K562 (cell line): Measurements from ENCODE around the gene TSR3. TPM values are rescaled to one million over a fixed set of nuclear protein-coding genes. Genes with fewer than 3 reads are reported as not detected.

Source experiments
- BHLHE40 ChIP-seq: IDR thresholded peaks from 2 replicates; pipeline ENCODE4 v1.6.1; 2011; ENCODE audit warnings: low read length, improper control_type of control experiment
- BRCA1 ChIP-seq, 2 experiments: fragments of 450-650 bp in 1 of 2; sonication (generic) in 1 of 2; formaldehyde crosslinking in 1 of 2; IDR thresholded peaks; 2 replicates each; pipeline versions ENCODE4 v1.5.0 to v1.6.1; 2017 to 2020; ENCODE audit warnings: mild to moderate bottlenecking in 1 of 2, missing genetic modification reagents in 1 of 2
- CC2D1A ChIP-seq: fragments of 450-650 bp; IDR thresholded peaks from 2 replicates; pipeline ENCODE4 v1.6.1; 2017; ENCODE audit warnings: mild to moderate bottlenecking
- CSDE1 ChIP-seq, 2 experiments: fragments of 450-650 bp; IDR thresholded peaks; 2 replicates each; pipeline ENCODE4 v1.6.1; 2016; ENCODE audit warnings: mild to moderate bottlenecking in 1 of 2
- GABPB2 ChIP-seq: fragments of 250-450 bp; sonication (Bioruptor Pico); conservative IDR thresholded peaks from 2 replicates; pipeline ENCODE4 v1.5.1; 2021; ENCODE audit warnings: mild to moderate bottlenecking
- MXI1 ChIP-seq: IDR thresholded peaks from 2 replicates; pipeline ENCODE4 v1.6.1; 2011; ENCODE audit warnings: low read depth, mild to moderate bottlenecking, improper control_type of control experiment, low read length
- POLR3A ChIP-seq: IDR thresholded peaks from 2 replicates; pipeline ENCODE4 v1.6.1; 2011; ENCODE audit warnings: borderline replicate concordance, mild to moderate bottlenecking, moderate library complexity; ENCODE audit not compliant: insufficient read length, insufficient read depth; ENCODE audit errors: extremely low read depth
- RBM14 ChIP-seq: fragments of 200-400 bp; formaldehyde crosslinking; IDR thresholded peaks from 2 replicates; pipeline ENCODE4 v1.6.1; 2018; ENCODE audit warnings: low read depth, mild to moderate bottlenecking, low read length, moderate library complexity, borderline replicate concordance; ENCODE audit not compliant: insufficient read depth
- RHOXF2B ChIP-seq: fragments of 250-450 bp; sonication (Bioruptor Pico); conservative IDR thresholded peaks from 2 replicates; pipeline ENCODE4 v1.5.1; 2021
- SMAD2 ChIP-seq: fragments of 150-350 bp; IDR thresholded peaks from 2 replicates; pipeline ENCODE4 v1.6.1; 2014; ENCODE audit warnings: low read depth, mild to moderate bottlenecking, low read length
- SNRNP70 ChIP-seq: fragments of 200-400 bp; formaldehyde crosslinking; optimal IDR thresholded peaks from 2 replicates; pipeline ENCODE3; 2017; ENCODE audit warnings: low read depth, low read length
- SPI1 ChIP-seq: IDR thresholded peaks from 2 replicates; pipeline ENCODE4 v1.6.1; 2011; ENCODE audit warnings: low read depth, low read length, control low read depth, borderline replicate concordance
- U2AF2 ChIP-seq: fragments of 200-400 bp; formaldehyde crosslinking; optimal IDR thresholded peaks from 2 replicates; pipeline ENCODE3; 2017; ENCODE audit warnings: low read depth, mild to moderate bottlenecking, low read length
- XRCC3 ChIP-seq: fragments of 450-650 bp; IDR thresholded peaks from 2 replicates; pipeline ENCODE4 v1.6.1; 2017; ENCODE audit warnings: mild to moderate bottlenecking, moderate library complexity
- ZNF146 ChIP-seq: IDR thresholded peaks from one replicate; pipeline ENCODE4 v1.6.1; 2018; ENCODE audit warnings: missing compliant biosample characterization; ENCODE audit not compliant: unreplicated experiment
- ZNF282 ChIP-seq: sonication (generic); formaldehyde crosslinking; IDR thresholded peaks from 2 replicates; pipeline ENCODE4 v1.8.1; 2023; ENCODE audit warnings: missing genetic modification reagents
- ZNF324 ChIP-seq: fragments of 250-450 bp; sonication (Bioruptor Pico); IDR thresholded peaks from 2 replicates; pipeline ENCODE4 v1.4.0; 2020; ENCODE audit warnings: mild to moderate bottlenecking
- ZNF583 ChIP-seq: fragments of 250-450 bp; sonication (Bioruptor Pico); IDR thresholded peaks from 2 replicates; pipeline ENCODE4 v1.4.0; 2020
- ZNF79 ChIP-seq: fragments of 250-450 bp; sonication (Bioruptor Pico); IDR thresholded peaks from 2 replicates; pipeline ENCODE4 v1.4.0; 2020; ENCODE audit warnings: low read depth, mild to moderate bottlenecking, moderate library complexity
- polyA plus RNA-seq, 8 experiments: library from polyadenylated mRNA; depleted of rRNA in 4 of 8; stranded (reverse) in 5 of 8; unstranded in 3 of 8; fragments of >200 nt; fragmentation: Nextera tagmentation in 2 of 8; fragmentation: Illumina TruSeq in 1 of 8; extraction: Ambion mirVana in 2 of 8; extraction: Trizol in 1 of 8; gene quantifications; 2 replicates each; pipeline versions ENCODE4 v1.2.1 to v1.2.3, GENCODE V29; 2011 to 2014; ENCODE audit warnings: inconsistent platforms in 1 of 8, missing spikeins in 1 of 8
- total RNA-seq, 7 experiments: library from RNA; depleted of rRNA in 6 of 7; stranded (reverse); fragments of >200 nt in 6 of 7; fragmentation: Illumina TruSeq in 2 of 7; extraction: Trizol in 2 of 7; gene quantifications; 2 replicates each; pipeline versions ENCODE4 v1.2.1 to v1.2.3, GENCODE V29; 2011 to 2021; ENCODE audit warnings: low replicate concordance in 1 of 7
- TF ChIP-seq, protein P1 (sequence below): fragments of 450-650 bp; formaldehyde crosslinking; IDR thresholded peaks from 2 replicates; pipeline ENCODE4 v1.4.0; 2020; ENCODE audit warnings: mild to moderate bottlenecking
- TF ChIP-seq, protein P2 (sequence below), 3 experiments: IDR thresholded peaks in 2 of 3; conservative IDR thresholded peaks in 1 of 3; 2 replicates each; pipeline ENCODE4 v1.5.1; 2011 to 2012; ENCODE audit warnings: low read length in 3 of 3, mild to moderate bottlenecking in 3 of 3, control low read depth in 2 of 3, improper control_type of control experiment in 1 of 3, inconsistent platforms in 1 of 3, low read depth in 1 of 3, mixed read lengths in 1 of 3, moderate library complexity in 1 of 3; ENCODE audit not compliant: insufficient read depth in 2 of 3
- TF ChIP-seq, protein P3 (sequence below), 2 experiments: IDR thresholded peaks; 2 replicates each; pipeline ENCODE4 v1.6.1; 2011; ENCODE audit warnings: borderline replicate concordance in 1 of 2, control low read depth in 1 of 2, low read depth in 1 of 2, low read length in 1 of 2, mild to moderate bottlenecking in 1 of 2, mixed read lengths in 1 of 2, moderate library complexity in 1 of 2; ENCODE audit not compliant: insufficient read depth in 1 of 2, insufficient read length in 1 of 2, poor library complexity in 1 of 2, severe bottlenecking in 1 of 2; ENCODE audit errors: extremely low read depth in 1 of 2
- TF ChIP-seq, protein P4 (sequence below): fragments of 200-800 bp; sonication (Bioruptor generic); IDR thresholded peaks from 2 replicates; pipeline ENCODE4 v1.6.1; 2017; ENCODE audit warnings: missing genetic modification characterization, missing compliant biosample characterization

The TSR3 gene
- total and polyA plus RNA-seq, 9 of the 15 experiments (the other 6 are each of a cell fraction or from before 2014, with no cell fraction given) = 1.5 to 74.8 (median 16.5) TPM

DNA sequence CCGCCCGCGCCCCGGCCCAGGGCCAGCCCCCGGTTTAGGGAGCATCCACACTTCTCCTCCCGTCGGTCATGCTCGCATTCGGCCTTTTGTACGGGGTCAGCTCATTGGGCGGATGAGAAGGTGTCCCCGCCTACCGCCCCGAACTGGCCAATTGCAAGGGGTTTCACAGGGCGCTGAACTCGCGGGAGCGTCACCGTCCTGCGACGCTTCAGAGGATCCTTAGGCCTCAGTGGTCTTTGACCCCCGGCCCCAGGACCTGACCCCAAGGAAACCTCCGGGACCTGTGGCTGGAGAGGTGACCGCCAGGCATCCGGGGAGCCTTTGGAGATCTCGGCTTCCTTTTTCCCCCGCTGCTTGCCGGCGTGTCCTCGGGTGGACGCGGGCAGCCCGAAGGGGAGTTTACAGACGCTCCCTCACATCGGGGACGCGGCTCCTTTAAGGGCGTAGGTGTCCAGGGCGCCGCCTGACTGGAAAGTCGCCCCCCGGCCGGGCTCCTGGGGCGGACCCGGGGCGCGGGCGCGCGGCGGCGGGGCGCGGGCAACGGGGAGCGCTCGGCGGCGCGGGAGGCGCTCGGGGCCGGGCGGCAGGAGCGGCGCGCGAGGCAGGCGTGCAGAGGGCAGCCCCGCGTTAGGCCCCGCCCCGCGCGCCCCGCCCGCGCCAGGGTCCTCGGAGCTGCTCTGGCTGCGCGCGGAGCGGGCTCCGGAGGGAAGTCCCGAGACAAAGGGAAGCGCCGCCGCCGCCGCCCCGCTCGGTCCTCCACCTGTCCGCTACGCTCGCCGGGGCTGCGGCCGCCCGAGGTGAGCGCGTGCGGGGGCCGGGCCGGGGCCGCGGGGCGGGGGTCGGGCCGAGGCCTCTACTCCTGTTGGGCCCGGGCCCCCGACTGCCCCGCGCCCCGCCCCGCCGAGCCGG, 42.4 kb downstream of the TSR3 start, which contains the start of gene UBE2I (continued):
- TF ChIP-seq, protein P1, sequence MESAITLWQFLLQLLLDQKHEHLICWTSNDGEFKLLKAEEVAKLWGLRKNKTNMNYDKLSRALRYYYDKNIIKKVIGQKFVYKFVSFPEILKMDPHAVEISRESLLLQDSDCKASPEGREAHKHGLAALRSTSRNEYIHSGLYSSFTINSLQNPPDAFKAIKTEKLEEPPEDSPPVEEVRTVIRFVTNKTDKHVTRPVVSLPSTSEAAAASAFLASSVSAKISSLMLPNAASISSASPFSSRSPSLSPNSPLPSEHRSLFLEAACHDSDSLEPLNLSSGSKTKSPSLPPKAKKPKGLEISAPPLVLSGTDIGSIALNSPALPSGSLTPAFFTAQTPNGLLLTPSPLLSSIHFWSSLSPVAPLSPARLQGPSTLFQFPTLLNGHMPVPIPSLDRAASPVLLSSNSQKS (CRISPR knock-in tag) = no peak
- no peak for TF ChIP-seq SMAD2
- TF ChIP-seq CSDE1 (IDR thresholded peaks at IDR 0.05) = no peak; a peak in 1 of 4 replicates
- no peak for TF ChIP-seq RBM14
- no peak for TF ChIP-seq ZNF583 (CRISPR knock-in tag)
- no peak for TF ChIP-seq GABPB2
- no peak for TF ChIP-seq ZNF282 (CRISPR knock-in tag)
- TF ChIP-seq BRCA1 (IDR thresholded peaks at IDR 0.05) = no peak
- no peak for TF ChIP-seq BRCA1 (CRISPR knock-in tag; IDR thresholded peaks at IDR 0.05)
- TF ChIP-seq MXI1 = no peak
- peak; percentile 59; the same call in 1 of the 2 replicates for TF ChIP-seq SPI1
- TF ChIP-seq, protein P2, sequence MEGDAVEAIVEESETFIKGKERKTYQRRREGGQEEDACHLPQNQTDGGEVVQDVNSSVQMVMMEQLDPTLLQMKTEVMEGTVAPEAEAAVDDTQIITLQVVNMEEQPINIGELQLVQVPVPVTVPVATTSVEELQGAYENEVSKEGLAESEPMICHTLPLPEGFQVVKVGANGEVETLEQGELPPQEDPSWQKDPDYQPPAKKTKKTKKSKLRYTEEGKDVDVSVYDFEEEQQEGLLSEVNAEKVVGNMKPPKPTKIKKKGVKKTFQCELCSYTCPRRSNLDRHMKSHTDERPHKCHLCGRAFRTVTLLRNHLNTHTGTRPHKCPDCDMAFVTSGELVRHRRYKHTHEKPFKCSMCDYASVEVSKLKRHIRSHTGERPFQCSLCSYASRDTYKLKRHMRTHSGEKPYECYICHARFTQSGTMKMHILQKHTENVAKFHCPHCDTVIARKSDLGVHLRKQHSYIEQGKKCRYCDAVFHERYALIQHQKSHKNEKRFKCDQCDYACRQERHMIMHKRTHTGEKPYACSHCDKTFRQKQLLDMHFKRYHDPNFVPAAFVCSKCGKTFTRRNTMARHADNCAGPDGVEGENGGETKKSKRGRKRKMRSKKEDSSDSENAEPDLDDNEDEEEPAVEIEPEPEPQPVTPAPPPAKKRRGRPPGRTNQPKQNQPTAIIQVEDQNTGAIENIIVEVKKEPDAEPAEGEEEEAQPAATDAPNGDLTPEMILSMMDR (IDR thresholded peaks at IDR 0.05 in 2 of 3, conservative IDR thresholded peaks at IDR 0.05 in 1 of 3; ENCODE audit: insufficient read depth in 2 of 3, low read depth in 1 of 3, low read length in 3 of 3) = no peak
- TF ChIP-seq, protein P3, sequence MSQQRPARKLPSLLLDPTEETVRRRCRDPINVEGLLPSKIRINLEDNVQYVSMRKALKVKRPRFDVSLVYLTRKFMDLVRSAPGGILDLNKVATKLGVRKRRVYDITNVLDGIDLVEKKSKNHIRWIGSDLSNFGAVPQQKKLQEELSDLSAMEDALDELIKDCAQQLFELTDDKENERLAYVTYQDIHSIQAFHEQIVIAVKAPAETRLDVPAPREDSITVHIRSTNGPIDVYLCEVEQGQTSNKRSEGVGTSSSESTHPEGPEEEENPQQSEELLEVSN (IDR thresholded peaks at IDR 0.05; ENCODE audit: borderline replicate concordance in 1 of 2, extremely low read depth in 1 of 2, insufficient read depth in 1 of 2, insufficient read length in 1 of 2, low read depth in 1 of 2, low read length in 1 of 2, poor library complexity in 1 of 2, severe bottlenecking in 1 of 2) = peak in 1 of 2 experiments; percentile 23
- no peak for TF ChIP-seq SNRNP70
- TF ChIP-seq POLR3A = no peak
- TF ChIP-seq ZNF324 = no peak
- no peak for TF ChIP-seq BHLHE40
- TF ChIP-seq, protein P4, sequence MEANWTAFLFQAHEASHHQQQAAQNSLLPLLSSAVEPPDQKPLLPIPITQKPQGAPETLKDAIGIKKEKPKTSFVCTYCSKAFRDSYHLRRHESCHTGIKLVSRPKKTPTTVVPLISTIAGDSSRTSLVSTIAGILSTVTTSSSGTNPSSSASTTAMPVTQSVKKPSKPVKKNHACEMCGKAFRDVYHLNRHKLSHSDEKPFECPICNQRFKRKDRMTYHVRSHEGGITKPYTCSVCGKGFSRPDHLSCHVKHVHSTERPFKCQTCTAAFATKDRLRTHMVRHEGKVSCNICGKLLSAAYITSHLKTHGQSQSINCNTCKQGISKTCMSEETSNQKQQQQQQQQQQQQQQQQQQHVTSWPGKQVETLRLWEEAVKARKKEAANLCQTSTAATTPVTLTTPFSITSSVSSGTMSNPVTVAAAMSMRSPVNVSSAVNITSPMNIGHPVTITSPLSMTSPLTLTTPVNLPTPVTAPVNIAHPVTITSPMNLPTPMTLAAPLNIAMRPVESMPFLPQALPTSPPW (CRISPR knock-in tag) = peak; percentile 96
- TF ChIP-seq U2AF2 = no peak
- no peak for TF ChIP-seq RHOXF2B
- no peak for TF ChIP-seq XRCC3
- TF ChIP-seq ZNF79 (CRISPR knock-in tag) = no peak
- peak; percentile 86 for TF ChIP-seq CC2D1A
- no peak for TF ChIP-seq ZNF146 (CRISPR knock-in tag)
